Medulla oblongata (tissue), 1 donor: ENCODE results near the gene CCDC40.
"Not testable (repeated sequence)": the region's sequence is repeated elsewhere in the genome, so short reads cannot be mapped to it uniquely, and the experiment has no call there.

Experiments used
- DNase-seq: peaks from one replicate; pipeline ENCODE4 v3.0.0-alpha.2; 2015; ENCODE audit errors: extremely low spot score

The CCDC40 gene, protein sequence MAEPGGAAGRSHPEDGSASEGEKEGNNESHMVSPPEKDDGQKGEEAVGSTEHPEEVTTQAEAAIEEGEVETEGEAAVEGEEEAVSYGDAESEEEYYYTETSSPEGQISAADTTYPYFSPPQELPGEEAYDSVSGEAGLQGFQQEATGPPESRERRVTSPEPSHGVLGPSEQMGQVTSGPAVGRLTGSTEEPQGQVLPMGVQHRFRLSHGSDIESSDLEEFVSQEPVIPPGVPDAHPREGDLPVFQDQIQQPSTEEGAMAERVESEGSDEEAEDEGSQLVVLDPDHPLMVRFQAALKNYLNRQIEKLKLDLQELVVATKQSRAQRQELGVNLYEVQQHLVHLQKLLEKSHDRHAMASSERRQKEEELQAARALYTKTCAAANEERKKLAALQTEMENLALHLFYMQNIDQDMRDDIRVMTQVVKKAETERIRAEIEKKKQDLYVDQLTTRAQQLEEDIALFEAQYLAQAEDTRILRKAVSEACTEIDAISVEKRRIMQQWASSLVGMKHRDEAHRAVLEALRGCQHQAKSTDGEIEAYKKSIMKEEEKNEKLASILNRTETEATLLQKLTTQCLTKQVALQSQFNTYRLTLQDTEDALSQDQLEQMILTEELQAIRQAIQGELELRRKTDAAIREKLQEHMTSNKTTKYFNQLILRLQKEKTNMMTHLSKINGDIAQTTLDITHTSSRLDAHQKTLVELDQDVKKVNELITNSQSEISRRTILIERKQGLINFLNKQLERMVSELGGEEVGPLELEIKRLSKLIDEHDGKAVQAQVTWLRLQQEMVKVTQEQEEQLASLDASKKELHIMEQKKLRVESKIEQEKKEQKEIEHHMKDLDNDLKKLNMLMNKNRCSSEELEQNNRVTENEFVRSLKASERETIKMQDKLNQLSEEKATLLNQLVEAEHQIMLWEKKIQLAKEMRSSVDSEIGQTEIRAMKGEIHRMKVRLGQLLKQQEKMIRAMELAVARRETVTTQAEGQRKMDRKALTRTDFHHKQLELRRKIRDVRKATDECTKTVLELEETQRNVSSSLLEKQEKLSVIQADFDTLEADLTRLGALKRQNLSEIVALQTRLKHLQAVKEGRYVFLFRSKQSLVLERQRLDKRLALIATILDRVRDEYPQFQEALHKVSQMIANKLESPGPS

GRCh38 chr17:80035937-80036714 lies at the start of gene CCDC40:
CCDC40 (plus strand) TSS chr17:80036642; CDS start chr17:80036663, 21 bp downstream.
- peak; percentile 80 for DNase-seq

- no peak for DNase-seq
Observed at GRCh38 chr17:79987187-79987934, 49.1 kb upstream of the CCDC40 start.

DNA sequence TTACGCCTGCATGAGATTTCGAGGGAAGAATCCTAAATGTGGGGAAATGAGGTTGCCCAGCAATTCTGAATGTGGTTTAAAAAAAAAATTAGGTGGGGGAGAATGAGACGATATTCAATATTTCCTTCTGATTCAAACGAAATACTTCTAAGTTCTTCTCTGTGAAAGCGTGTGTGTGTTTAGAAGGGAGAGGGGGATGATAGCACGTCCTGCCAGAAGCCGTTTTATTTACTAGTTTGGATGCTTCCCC lies 48.6 kb upstream of the CCDC40 start:
- no peak for DNase-seq

DNA sequence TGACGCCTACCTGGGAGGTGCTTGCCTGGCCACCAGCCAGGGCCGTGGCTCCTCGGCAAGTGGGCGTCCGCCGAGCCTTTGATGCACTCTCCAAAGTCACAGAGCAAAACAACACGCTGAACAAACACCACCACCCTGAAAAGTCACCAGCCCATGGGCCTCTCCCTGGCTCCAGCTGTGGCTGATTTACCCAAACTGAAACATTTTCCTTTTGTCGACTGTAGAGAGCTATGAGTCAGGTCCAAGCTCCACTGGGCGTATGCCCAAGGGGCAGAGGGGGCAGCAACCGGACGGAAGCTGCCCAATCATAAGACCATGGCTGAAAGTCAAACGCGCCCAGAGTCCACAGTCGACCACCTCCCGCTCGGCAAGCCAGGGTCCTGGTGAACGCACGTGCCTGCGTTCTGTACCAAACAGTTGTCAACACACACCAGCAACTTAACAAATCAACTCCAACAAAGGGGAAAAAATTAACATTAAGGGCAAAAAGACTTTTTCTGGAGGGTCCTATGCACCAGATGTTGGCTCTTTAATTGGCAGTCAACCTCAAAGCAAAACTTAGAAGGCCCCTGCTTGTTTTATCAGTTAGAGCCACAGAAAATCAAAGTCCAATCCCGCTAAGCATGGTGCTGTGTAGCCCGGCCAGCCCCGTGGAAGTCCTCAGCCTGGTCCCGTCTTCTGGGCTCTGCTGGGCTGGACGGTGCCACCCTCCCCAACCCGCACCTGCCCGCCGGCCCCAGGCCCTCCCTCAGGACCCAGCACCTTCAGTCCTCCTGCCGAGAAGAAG lies 48.1 kb upstream of the CCDC40 start:
- DNase-seq: no peak

GRCh38 chr17:79989106-79989835 lies 47.2 kb upstream of the CCDC40 start:
- no peak for DNase-seq

- no peak for DNase-seq
Observed at GRCh38 chr17:79990051-79990592, 46.3 kb upstream of the CCDC40 start.

GRCh38 chr17:79990704-79991103 lies 45.7 kb upstream of the CCDC40 start:
- no peak for DNase-seq

- peak; percentile 81 for DNase-seq
Observed at GRCh38 chr17:79991140-79991923, 45.1 kb upstream of the CCDC40 start.

DNA sequence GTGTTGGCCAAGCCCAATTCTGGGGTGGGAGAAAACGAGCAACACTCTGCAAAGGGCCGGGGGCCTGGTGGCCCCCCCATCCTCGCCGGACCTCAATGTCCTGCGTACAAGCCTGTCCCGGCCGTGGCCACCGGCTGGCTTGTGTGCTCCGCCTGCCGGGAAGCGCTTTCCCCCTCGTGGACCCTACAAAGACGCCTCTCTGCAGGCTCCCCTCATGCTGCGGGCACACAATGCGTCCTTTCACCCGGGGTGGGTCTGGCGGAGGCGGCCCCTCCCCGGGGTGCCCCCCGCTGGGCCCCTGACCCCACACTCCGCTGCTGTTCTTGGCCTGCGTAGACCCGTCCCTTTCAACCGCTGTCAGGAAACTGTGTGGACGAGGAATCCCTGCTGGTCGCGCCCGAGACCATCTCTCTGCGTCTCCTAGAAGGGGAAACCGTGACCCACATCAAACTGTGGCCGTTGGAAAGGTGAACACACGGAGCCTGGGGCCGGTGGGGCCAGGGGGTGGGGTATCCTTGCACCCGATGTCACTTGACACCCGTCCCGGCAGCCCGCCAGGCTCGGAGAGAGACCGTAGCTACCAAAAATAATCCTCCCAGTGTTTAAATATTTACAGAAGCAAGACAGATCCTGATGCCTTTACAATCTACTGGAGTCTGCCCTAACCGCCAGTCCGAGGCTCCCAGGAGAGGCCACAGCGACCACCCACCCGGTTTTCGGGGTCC lies 44.4 kb upstream of the CCDC40 start:
- DNase-seq: no peak

GRCh38 chr17:79992649-79993389 lies 43.6 kb upstream of the CCDC40 start:
- DNase-seq: no peak

GRCh38 chr17:79993390-79994227 lies 42.8 kb upstream of the CCDC40 start:
- no peak for DNase-seq

DNA sequence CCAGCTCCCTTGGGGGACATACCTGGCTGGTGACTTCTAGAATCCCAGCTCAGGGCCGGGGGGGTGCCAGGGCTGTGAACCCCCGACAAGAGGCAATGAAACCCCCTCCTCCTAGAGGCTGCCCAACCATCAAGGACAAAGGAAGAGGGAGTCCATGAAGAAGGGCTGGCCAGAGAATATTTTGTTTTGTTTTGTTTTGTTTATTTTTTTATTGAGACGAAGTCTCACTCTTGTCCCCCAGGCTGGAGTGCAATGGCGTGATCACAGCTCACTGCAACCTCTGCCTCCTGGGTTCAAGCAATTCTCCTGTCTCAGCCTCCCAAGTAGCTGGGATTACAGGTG lies 42.2 kb upstream of the CCDC40 start:
- DNase-seq: not testable (repeated sequence)

DNA sequence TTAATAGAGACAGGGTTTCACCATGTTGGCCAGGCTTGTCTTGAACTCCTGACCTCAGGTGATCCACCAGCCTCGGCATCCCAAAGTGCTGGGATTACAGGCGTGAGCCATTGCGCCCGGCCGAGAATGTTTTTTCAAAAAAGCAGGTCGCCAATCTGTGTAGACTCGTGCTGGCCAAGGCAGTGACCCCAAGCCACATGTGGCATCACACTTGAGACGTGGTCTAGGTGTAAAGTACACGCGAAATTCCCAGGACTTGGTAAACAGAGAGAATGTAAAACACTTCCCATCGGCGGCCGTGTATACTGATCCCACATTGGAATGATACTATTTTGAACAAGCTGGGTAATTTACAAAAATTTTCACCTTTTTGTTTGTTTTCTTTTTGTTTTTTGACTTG lies 41.8 kb upstream of the CCDC40 start:
- no peak for DNase-seq

GRCh38 chr17:79995696-79996095 lies 40.7 kb upstream of the CCDC40 start:
- DNase-seq: no peak

DNA sequence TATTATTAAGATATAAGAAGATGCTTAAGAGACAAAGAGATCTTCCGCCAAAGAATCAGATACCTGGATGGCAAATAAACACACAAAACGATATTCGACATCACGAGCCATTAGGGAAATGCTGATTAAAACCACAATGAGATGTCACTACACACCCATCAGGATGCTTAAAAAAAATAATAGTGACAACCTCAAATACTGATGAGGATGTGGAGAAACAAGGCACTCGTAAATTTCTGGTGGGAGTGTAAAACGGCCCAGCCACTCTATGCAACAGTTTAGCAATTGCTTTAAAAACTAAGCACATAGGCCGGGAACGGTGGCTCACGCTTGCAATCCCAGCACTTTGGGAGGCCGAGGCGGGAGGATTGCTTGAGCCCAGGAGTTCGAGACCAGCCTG lies 40.2 kb upstream of the CCDC40 start:
- DNase-seq: no peak

GRCh38 chr17:79997011-79997660 lies 39.3 kb upstream of the CCDC40 start:
- no peak for DNase-seq
